OCI-LY7 (cell line): ENCODE data around the gene PFDN4.

Experiments used
- EZH2phosphoT487 ChIP-seq: fragments of 200-600 bp; sonication (generic); IDR thresholded peaks from 2 replicates; pipeline ENCODE4 v1.6.1; 2018; ENCODE audit warnings: low read depth, borderline replicate concordance, mild to moderate bottlenecking, mixed run types, antibody characterized with exemption, low read length, moderate library complexity, mixed read lengths
- TF ChIP-seq, protein P1 (sequence below): fragments of 200-600 bp; sonication (generic); conservative IDR thresholded peaks from 2 replicates; pipeline ENCODE4 v1.5.1; 2014; ENCODE audit warnings: mild to moderate bottlenecking, antibody characterized with exemption, low read length, moderate library complexity, mixed read lengths

DNA sequence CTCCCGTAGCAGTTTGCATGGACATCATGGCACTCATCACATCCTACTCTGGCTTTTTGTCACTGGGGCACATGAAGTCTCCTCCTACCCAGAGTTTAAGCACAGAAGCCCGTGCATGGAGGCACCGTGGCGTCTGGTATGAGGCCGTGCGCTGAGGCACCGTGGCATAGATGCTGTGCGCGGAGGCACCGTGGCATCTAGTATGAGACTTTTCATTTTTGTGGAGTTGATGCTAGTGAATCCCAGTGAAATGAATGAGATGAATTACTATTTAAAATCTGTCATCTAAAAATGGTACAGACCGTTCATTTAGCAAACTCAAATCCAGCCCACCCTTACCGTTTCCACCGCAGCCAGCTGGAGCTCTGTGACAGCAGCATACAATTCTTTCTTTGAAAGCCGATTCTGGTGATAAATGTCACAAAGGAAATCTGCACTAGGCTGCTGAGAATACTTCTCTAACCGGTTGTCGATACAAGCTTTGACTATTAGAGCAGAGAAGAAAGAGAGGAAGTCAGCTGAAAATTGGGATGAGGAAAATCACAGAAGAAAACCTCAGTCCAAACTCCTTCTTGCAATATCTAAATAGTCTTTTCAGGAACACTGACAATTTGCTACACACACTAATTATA lies 45.4 kb upstream of the PFDN4 start:
- TF ChIP-seq, protein P1, sequence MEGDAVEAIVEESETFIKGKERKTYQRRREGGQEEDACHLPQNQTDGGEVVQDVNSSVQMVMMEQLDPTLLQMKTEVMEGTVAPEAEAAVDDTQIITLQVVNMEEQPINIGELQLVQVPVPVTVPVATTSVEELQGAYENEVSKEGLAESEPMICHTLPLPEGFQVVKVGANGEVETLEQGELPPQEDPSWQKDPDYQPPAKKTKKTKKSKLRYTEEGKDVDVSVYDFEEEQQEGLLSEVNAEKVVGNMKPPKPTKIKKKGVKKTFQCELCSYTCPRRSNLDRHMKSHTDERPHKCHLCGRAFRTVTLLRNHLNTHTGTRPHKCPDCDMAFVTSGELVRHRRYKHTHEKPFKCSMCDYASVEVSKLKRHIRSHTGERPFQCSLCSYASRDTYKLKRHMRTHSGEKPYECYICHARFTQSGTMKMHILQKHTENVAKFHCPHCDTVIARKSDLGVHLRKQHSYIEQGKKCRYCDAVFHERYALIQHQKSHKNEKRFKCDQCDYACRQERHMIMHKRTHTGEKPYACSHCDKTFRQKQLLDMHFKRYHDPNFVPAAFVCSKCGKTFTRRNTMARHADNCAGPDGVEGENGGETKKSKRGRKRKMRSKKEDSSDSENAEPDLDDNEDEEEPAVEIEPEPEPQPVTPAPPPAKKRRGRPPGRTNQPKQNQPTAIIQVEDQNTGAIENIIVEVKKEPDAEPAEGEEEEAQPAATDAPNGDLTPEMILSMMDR = no peak
- TF ChIP-seq EZH2phosphoT487 = no peak
